Neuron (in vitro differentiated cells): ENCODE results near the gene GPR39.

Experiments used
- H2AFZ ChIP-seq: one replicate; pipeline ENCODE4 v1.6.1; 2013; ENCODE audit warnings: low read depth, mild to moderate bottlenecking, inconsistent platforms, low read length, moderate library complexity
- H3K27me3 ChIP-seq: one replicate; pipeline ENCODE4 v1.6.1; 2013; ENCODE audit warnings: low read length; ENCODE audit not compliant: insufficient read depth
- H3K36me3 ChIP-seq: one replicate; pipeline ENCODE4 v1.6.1; 2013; ENCODE audit warnings: low read length; ENCODE audit not compliant: insufficient read depth
- H3K4me1 ChIP-seq: one replicate; pipeline ENCODE4 v1.6.1; 2013; ENCODE audit warnings: low read length; ENCODE audit not compliant: insufficient read depth
- H3K4me3 ChIP-seq: 2 replicates; pipeline ENCODE4 v1.5.1; 2013; ENCODE audit warnings: mild to moderate bottlenecking, low read length, moderate library complexity
- H3K9me3 ChIP-seq: one replicate; pipeline ENCODE4 v1.6.1; 2013; ENCODE audit warnings: low read length

The GPR39 gene

GRCh38 chr2:132547090-132547687 is 130.6 kb downstream of the GPR39 start:
- Histone ChIP-seq H3K27me3 (no peaks in the 10 kb centered on the region), H3K9me3 (peaks cover 17% of the 10 kb centered on the region), H2AFZ (no peak overlapping the region), H3K4me1 (peaks cover 9% of the 10 kb centered on the region), H3K4me3 (no peak overlapping the region), H3K36me3 (no peaks in the 10 kb centered on the region)

DNA sequence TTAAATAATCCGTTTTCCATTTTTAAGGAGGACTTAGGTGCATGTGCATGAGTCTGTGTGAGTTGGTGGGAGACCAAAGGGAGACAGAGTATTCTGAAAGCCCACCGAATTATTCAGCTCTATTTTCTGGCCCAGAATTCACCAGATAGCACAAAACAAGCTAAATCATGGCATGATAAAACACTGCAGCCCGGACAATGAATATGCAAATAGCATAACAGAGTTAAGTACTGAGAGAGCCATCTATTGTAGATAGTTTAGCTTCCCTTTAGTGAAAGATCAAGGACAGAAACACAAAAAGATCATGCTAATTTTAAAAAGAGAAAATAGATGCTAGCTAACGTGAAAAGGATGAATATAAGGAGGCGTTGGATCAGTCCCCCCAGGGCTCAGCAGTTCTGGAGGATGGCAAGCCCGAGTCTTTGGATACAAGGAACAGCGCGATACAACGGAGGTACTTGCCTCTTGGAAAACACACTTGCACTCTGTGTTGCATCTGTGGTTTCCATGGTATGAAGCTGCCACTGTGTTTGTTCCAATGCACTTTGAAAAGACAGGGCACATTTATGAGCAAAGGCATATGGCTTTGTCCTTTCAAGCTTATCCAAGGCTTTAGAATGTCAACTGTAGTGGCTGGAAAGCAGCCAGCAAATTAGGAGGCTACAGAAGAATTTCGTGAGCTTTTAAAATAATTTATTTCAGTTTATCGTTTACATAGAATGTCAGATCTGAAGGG is 133.5 kb downstream of the GPR39 start:
- no peak overlapping the region for H3K4me3 ChIP-seq
- H3K4me1 ChIP-seq, result peaks cover 9% of the 10 kb centered on the region
- H3K9me3 ChIP-seq, result no peaks in the 10 kb centered on the region
- no peaks in the 10 kb centered on the region for H3K27me3 ChIP-seq
- no peaks in the 10 kb centered on the region for H3K36me3 ChIP-seq
- no peak overlapping the region for H2AFZ ChIP-seq

DNA sequence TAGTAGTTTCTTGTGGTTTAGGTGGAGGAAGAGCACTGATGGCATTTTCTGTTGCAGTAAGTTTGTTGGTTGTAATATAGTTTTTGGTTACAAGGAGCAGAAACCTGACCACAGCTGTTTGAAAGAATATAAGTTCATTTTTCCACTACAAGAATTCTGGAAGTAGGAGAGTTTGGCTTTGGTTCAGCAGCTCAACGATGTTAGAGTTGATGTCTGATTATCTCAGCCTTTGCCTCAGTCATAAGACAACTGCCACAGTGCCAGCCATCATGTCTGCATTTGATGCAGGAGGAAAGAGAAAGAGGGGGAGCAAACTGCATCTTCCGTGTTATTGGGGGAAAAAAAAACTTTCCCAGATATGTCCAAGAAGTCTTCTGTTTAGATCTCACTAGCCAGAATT is 134.3 kb downstream of the GPR39 start:
- Histone ChIP-seq H3K4me1 (peaks cover 9% of the 10 kb centered on the region), H3K4me3 (no peak overlapping the region), H3K9me3 (no peaks in the 10 kb centered on the region), H3K27me3 (no peaks in the 10 kb centered on the region), H3K36me3 (no peaks in the 10 kb centered on the region), H2AFZ (no peak overlapping the region)

DNA sequence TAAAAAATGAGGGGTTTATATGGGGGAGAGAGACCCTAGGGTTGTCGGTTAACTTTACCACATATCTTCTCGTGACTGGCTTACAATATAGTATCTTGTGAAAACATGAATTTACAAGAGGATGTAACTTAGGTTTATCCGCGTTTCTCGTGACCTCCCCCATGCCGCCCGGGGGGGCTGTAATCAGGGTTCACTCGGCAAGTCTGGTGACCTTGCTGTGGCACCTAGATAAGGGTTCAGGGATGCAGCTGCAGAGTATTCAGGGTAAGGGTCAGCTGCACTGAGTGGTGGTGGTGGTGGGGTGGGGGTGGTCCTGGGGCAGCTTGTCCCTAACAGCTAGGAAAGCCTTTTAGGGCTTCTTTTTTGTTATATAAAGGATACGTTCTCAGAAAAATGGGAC is 141.1 kb downstream of the GPR39 start:
- no peak overlapping the region for H3K4me3 ChIP-seq
- no peaks in the 10 kb centered on the region for H3K27me3 ChIP-seq

DNA sequence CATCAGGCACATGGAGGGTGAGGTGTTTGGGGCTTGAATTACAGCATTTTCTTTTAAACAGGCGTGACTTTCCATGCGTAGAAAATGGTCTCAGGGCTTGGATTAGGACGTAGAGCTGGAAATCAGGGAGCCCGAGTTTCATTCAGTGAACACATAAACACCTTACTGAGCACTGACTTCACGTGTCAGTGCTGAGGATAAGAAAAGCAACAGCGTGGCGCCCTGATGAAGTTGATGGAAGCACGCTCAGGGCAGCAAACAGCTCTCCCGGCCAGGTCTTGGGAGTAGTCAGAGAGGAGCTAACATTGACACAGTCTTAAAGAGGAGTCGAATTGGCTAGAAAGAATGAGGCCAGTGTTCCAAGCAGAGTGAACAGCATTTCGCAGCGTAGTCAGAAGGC is 142.7 kb downstream of the GPR39 start:
- Histone ChIP-seq H3K4me3 (no peak overlapping the region), H3K27me3 (no peaks in the 10 kb centered on the region), H3K36me3 (no peaks in the 10 kb centered on the region), H3K9me3 (no peaks in the 10 kb centered on the region), H2AFZ (no peak overlapping the region), H3K4me1 (no peaks in the 10 kb centered on the region)

More for the DNA sequence above, 141.1 kb downstream of the GPR39 start:
- Histone ChIP-seq H2AFZ (no peak overlapping the region), H3K4me1 (no peaks in the 10 kb centered on the region), H3K9me3 (no peaks in the 10 kb centered on the region), H3K36me3 (no peaks in the 10 kb centered on the region)

GRCh38 chr2:132559921-132560320 is 143.3 kb downstream of the GPR39 start:
- no peaks in the 10 kb centered on the region for H3K9me3 ChIP-seq
- no peaks in the 10 kb centered on the region for H3K4me1 ChIP-seq
- no peaks in the 10 kb centered on the region for H3K36me3 ChIP-seq

GRCh38 chr2:132560562-132560961 is 144.0 kb downstream of the GPR39 start:
- H3K4me3 ChIP-seq, result no peak overlapping the region

More at GRCh38 chr2:132559921-132560320, 143.3 kb downstream of the GPR39 start:
- Histone ChIP-seq H3K27me3 (no peaks in the 10 kb centered on the region), H2AFZ (no peak overlapping the region), H3K4me3 (no peak overlapping the region)

DNA sequence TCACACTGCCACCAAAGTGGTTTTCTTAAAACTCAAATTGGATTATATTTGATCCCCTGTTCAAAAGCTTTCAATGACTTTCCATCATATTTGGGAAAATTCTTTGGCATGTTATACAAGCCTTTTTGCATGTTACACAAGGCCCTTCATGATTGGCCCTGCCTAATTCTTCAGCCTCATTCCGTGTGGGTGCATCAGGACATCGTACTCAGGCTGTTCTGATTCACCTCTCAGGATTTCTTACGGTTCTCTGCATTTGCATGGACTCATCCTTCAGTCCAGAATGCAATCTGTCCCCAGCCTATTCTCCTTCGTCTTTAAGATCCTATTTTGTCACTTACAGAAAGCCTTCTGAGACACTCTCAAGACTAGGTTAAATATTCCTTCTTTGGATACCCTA is 145.6 kb downstream of the GPR39 start:
- no peak overlapping the region for H3K4me3 ChIP-seq
- H2AFZ ChIP-seq, result no peak overlapping the region
- H3K9me3 ChIP-seq, result no peaks in the 10 kb centered on the region

More at GRCh38 chr2:132560562-132560961, 144.0 kb downstream of the GPR39 start:
- Histone ChIP-seq H3K36me3 (no peaks in the 10 kb centered on the region), H3K4me1 (no peaks in the 10 kb centered on the region), H2AFZ (no peak overlapping the region), H3K27me3 (no peaks in the 10 kb centered on the region), H3K9me3 (no peaks in the 10 kb centered on the region)

DNA sequence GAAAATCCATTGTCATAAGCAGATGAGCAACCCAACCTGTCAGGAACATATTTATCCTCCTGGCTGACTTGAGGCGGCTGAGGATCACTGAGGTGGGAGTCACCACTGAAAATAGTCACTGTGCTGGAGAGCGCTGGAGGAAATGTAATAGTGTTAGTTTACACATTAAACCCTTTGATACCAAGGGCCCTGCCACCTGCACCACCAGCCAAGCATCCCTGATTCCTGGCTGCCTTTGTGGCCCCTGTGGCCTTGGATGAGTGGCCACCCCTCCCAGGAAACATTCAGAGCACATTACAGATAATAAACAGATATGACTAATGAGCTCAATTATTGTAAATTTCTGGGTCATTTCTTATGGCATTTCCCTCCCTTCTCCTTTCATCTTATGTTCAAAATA is 147.5 kb downstream of the GPR39 start:
- no peaks in the 10 kb centered on the region for H3K4me1 ChIP-seq
- no peaks in the 10 kb centered on the region for H3K9me3 ChIP-seq
- no peaks in the 10 kb centered on the region for H3K36me3 ChIP-seq
- no peaks in the 10 kb centered on the region for H3K27me3 ChIP-seq
- H2AFZ ChIP-seq, result no peak overlapping the region
- no peak overlapping the region for H3K4me3 ChIP-seq

More for the DNA sequence above, 145.6 kb downstream of the GPR39 start:
- Histone ChIP-seq H3K4me1 (no peaks in the 10 kb centered on the region), H3K36me3 (no peaks in the 10 kb centered on the region), H3K27me3 (no peaks in the 10 kb centered on the region)

DNA sequence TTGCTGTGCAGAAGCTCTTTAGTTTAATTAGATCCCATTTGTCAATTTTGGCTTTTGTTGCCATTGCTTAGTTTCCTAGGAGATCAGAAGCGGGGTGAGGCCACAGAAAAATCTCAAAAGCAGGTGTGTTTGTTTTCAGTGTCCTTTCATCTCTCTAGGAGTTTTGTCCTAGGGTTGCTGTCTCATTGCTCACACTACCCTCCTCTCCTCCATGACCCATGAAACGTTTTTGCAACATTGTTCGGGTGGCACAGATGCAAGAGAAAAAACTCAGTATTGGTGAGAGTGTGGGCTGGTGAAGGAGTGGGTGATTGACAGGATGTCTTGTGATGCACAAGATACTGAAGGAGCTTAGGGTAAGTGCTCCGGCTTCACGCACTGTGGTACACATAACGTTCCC is 149.8 kb downstream of the GPR39 start:
- Histone ChIP-seq H3K36me3 (no peaks in the 10 kb centered on the region), H2AFZ (no peak overlapping the region), H3K4me1 (no peaks in the 10 kb centered on the region), H3K27me3 (no peaks in the 10 kb centered on the region), H3K9me3 (no peaks in the 10 kb centered on the region), H3K4me3 (no peak overlapping the region)

DNA sequence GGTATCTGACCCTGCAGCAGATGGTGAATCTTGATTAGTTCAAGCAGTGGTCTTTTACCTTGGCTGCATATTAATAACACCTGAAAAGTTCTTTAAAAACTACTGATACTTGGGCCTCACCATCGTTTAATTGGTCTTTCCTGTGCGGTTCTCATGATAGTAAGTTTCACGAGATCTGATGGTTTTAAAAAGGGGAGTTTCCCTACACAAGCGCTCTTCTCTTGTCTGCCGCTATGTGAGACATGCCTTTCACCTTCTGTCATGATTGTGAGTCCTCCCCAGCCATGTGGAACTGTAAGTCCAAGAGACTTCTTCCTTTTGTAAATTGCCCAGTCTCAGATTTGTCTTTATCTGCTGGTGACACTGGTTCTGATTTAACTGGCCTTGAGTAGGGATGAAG is 151.1 kb downstream of the GPR39 start:
- H2AFZ ChIP-seq, result no peak overlapping the region
- no peaks in the 10 kb centered on the region for H3K36me3 ChIP-seq
- H3K4me3 ChIP-seq, result no peak overlapping the region
- H3K4me1 ChIP-seq, result no peaks in the 10 kb centered on the region
- no peaks in the 10 kb centered on the region for H3K27me3 ChIP-seq
- no peaks in the 10 kb centered on the region for H3K9me3 ChIP-seq

DNA sequence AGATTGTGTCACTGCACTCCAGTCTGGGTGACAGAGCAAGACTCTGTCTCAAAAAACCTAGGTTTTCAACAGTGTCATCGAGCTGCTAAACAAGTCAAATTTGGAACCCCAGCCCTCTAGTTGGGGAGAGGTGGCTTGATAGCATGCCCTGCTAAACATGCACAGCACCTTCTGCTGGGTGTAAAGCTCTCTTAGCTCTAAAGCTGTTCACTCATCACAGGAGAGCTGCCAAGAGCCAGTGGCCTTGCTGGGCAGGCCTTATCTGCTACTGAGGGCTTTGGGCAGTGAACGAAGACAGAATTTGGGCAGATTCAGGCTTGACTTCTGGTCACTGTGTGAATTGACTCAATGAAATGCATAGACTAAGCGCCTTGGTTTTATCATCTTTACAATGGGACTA is 152.1 kb downstream of the GPR39 start:
- H3K36me3 ChIP-seq, result no peaks in the 10 kb centered on the region
- no peaks in the 10 kb centered on the region for H3K27me3 ChIP-seq
- H3K9me3 ChIP-seq, result no peaks in the 10 kb centered on the region
- peaks cover 4% of the 10 kb centered on the region for H3K4me1 ChIP-seq
- no peak overlapping the region for H2AFZ ChIP-seq
- no peak overlapping the region for H3K4me3 ChIP-seq

DNA sequence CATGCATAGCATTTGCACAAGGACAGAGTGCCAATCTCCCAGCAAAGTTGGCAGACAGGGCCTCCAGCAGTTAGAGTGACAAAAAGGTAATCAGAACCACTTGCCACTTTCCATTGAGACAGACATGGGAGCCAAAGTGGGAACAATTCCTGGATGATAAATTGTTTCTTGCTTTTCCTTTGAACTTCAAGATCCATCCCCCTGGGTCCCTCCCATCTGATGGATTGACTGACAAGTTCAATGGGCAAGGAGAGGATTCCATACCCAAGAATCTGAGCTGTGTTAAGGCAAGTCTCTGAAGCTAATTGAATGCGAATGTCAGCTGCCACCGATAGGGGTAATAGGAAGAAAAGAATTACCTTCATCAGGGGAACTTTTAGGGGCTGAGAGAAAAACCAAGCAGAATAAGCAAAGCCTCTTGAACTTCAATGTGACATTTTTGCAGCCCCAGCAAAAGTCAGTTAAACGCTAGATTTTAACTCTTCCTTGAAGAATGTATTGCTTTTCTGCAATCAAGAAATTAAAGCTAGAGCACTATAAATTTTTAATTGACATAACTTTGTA is 156.9 kb downstream of the GPR39 start:
- H3K36me3 ChIP-seq, result no peaks in the 10 kb centered on the region
- no peaks in the 10 kb centered on the region for H3K9me3 ChIP-seq
- H3K27me3 ChIP-seq, result no peaks in the 10 kb centered on the region
- no peak overlapping the region for H2AFZ ChIP-seq
- no peak overlapping the region for H3K4me3 ChIP-seq
- H3K4me1 ChIP-seq, result peaks cover 7% of the 10 kb centered on the region
